Hypothalamus (tissue), 51 donors: ENCODE data around the gene UBE2D1.

Experiments used
- DNase-seq, 51 donors: peaks; one replicate each; lab custom pipeline; 2025; lab: John Stamatoyannopoulos, UW

The UBE2D1 gene

GRCh38 chr10:58334817-58335305 is at the start of gene UBE2D1:
TSS of gene UBE2D1 (plus strand) at chr10:58335006. CDS start at chr10:58335202, 196 bp downstream.
- DNase-seq: peak; percentile 5 to 93 (median 76)

GRCh38 chr10:58291538-58292174 is 43.1 kb upstream of the UBE2D1 start:
- DNase-seq: peak in 6 of 51 donors; percentile 1 to 54 (median 3)

- DNase-seq: no peak
Observed at GRCh38 chr10:58293989-58294388, 40.8 kb upstream of the UBE2D1 start.

- DNase-seq: peak in 27 of 51 donors; percentile 0 to 54 (median 9)
Observed at GRCh38 chr10:58299580-58299979, 35.2 kb upstream of the UBE2D1 start.

GRCh38 chr10:58300676-58301075 is 34.1 kb upstream of the UBE2D1 start:
- DNase-seq: no peak

- no peak for DNase-seq
Observed at GRCh38 chr10:58302254-58302653, 32.6 kb upstream of the UBE2D1 start.

GRCh38 chr10:58304099-58304633 is 30.6 kb upstream of the UBE2D1 start:
- no peak for DNase-seq

GRCh38 chr10:58305821-58306220 is 29.0 kb upstream of the UBE2D1 start:
- no peak for DNase-seq

- DNase-seq: no peak
Observed at GRCh38 chr10:58307676-58308075, 27.1 kb upstream of the UBE2D1 start.

- no peak for DNase-seq
Observed at GRCh38 chr10:58311026-58311425, 23.8 kb upstream of the UBE2D1 start.

- DNase-seq: no peak
Observed at GRCh38 chr10:58316874-58317273, 17.9 kb upstream of the UBE2D1 start.

GRCh38 chr10:58318346-58318745 is 16.5 kb upstream of the UBE2D1 start:
- DNase-seq: no peak

- DNase-seq: no peak
Observed at GRCh38 chr10:58319599-58319998, 15.2 kb upstream of the UBE2D1 start.

GRCh38 chr10:58320351-58321049 is 14.3 kb upstream of the UBE2D1 start:
- no peak for DNase-seq

- no peak for DNase-seq
Observed at GRCh38 chr10:58322072-58322834, 12.6 kb upstream of the UBE2D1 start.

- DNase-seq: no peak
Observed at GRCh38 chr10:58322835-58323209, 12.0 kb upstream of the UBE2D1 start.

- no peak for DNase-seq
Observed at GRCh38 chr10:58326967-58327381, 7.8 kb upstream of the UBE2D1 start.

GRCh38 chr10:58328233-58328632 is 6.6 kb upstream of the UBE2D1 start:
- no peak for DNase-seq

GRCh38 chr10:58330431-58330830 is 4.4 kb upstream of the UBE2D1 start:
- no peak for DNase-seq

- DNase-seq: no peak
Observed at GRCh38 chr10:58331646-58332045, 3.2 kb upstream of the UBE2D1 start.
